HG03520 (cell line): ENCODE measurements around the gene TTC28.

ENCODE experiments used
- ATAC-seq: cut with Tn5 transposase; IDR thresholded peaks from one replicate; pipeline ENCODE4 v1.9.1; 2021; ENCODE audit warnings: mild to moderate bottlenecking, moderate library complexity; ENCODE audit not compliant: unreplicated experiment

The TTC28 gene

DNA sequence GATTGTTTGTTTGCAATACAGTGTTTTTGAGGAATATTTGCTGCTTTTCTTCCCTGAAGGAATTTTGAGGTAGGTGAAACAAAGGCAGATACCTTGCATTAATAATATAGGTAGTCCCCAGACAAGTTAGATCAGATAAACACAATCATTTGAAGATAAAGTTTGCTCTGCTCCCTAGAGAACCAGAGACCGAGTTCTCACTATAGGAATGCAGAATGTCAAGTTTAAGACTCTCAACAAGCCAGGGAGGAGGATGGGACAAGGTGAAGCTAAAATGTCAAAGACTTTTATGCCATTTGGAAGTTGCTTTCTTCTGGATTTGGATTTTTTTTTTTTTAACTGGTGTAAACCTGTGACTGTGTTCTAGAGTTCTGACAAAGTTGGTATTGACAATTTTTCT, 364.7 kb downstream of the TTC28 start:
- no peak for ATAC-seq

DNA sequence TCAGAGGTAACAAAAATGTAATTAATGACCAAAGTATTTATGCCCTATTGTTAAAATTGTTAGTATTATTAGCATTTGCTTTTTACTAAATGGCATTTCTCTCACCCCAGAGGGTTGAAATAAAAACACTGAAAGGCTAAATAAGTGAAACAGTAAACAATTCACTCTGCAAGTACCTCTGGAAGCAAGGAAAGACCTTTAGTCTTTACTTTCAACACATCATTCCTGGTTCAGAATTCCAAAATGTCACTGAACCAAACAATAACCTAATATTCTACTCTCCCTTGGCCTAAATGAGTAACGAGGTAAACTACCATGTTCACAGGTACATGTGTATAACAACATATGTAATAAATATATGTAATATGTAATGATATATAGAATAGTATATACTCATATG, 369.3 kb downstream of the TTC28 start:
- ATAC-seq = no peak

- ATAC-seq = no peak
Observed at GRCh38 chr22:28299753-28300152, 379.9 kb downstream of the TTC28 start.

GRCh38 chr22:28299309-28299708, 380.3 kb downstream of the TTC28 start:
- ATAC-seq = no peak

DNA sequence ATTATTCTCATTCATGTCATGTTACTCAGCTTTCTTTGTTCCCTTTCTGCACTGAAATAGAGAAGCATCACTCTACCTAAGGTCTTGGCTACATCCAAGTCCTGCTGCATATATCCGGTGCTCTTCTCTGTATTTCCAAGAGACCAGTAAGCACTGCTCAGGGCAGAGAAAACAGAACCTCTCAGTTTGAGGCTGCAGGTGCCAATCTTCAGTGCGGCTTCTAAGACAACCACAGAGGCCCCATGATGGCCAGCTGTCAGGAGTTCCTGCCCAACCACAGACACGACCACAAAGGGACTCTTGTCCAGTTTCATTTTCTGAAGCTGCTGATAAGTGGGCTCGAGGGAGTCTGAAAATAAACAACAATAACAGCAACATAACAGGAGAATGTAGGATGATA, 382.1 kb downstream of the TTC28 start:
- ATAC-seq = no peak

DNA sequence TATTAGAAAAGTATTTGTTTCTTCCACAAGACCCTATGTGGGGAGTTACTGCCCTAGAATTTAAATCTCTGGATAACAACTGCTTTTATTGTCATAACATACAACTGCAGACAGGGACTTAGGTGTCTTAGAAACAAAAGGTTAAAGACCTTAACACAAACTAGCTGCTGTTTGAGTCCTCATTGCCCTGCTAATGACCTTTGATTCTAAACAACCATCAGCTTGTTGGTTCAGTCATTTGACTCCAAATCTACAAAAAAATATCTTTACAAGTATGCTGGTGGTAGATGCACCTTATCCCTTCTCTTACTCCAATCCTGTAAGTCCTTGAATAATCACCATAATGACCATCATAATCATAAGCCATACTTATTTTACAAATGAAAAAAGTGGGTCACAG, 383.2 kb downstream of the TTC28 start:
- no peak for ATAC-seq

GRCh38 chr22:28283068-28283654, 396.5 kb downstream of the TTC28 start:
- ATAC-seq = no peak

GRCh38 chr22:28282405-28283067, 397.1 kb downstream of the TTC28 start:
- no peak for ATAC-seq

DNA sequence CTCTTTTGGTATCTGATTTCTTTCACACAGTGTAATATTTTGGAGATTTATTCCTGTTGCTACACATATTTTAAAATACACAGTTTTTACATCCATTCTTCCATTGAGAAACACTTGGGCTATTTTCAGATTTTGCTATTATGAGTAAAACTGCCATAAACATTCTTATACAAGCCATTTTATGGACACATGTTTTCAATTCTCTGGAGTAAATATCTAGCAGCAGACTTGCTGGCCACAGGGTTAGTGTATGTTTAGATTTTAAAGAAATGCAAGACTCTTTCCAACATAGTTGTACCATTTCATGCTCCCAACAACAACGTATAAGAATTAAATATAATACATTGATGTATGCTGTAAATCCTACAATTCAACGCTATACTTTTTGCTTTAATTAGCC, 399.8 kb downstream of the TTC28 start:
- ATAC-seq = no peak

DNA sequence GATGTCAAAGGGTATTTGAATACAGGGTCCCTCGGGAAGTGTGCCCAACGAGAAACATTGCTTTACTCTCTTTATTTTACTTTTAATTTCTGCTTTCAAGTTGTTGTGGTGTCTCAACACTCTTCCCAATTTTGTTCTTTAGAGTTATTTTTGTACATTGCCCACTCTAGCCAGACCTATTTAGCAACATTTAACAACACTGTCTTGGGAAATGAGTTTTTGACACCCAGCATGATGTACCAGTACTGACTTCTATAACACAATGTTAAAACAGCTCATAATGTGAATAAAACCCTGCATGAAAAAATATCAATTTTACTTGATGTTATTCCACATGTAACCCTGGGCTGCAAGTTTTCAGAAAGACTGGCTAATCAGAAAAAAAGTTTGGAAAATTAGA, 410.4 kb downstream of the TTC28 start:
- ATAC-seq = no peak

GRCh38 chr22:28268850-28269249, 410.8 kb downstream of the TTC28 start:
- ATAC-seq = no peak

DNA sequence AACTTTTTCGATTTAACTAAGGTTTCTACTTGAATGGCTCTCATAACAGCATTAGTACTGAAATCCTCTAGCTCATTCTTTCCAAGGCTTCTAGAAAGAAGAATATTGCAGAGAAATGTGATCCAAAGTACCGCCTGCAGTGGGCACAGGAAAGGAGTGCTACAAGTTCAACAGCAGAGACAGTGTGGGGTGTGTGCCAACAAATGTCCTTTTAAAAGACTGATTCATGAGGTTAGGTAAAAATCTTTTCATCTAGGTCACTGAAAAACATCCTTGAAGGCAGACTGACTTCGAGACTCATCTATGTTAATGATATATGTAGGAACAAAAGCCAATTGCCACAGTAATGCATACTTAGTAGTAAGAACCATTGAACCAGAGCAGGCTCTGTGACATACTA, 411.5 kb downstream of the TTC28 start:
- ATAC-seq = no peak

DNA sequence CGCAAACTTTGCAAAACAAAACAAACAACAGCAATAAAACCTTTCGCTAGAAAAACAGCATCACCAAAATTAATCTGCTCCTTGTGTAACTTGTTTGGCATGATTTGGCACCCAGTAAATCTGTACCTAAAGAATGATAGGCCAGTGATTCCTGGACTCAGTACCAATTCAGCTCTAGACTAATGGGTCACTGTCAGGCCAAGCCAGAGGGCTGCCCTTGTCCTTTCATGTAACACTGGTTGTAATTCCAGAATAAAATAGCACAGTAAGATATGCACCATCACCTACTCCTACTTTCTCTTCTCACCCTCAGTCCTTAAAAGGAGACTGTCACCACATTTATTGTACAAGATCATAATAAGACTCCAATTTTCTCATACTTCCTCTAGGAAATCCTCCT, 419.0 kb downstream of the TTC28 start:
- ATAC-seq = no peak

GRCh38 chr22:28259774-28260312, 419.8 kb downstream of the TTC28 start:
- no peak for ATAC-seq

DNA sequence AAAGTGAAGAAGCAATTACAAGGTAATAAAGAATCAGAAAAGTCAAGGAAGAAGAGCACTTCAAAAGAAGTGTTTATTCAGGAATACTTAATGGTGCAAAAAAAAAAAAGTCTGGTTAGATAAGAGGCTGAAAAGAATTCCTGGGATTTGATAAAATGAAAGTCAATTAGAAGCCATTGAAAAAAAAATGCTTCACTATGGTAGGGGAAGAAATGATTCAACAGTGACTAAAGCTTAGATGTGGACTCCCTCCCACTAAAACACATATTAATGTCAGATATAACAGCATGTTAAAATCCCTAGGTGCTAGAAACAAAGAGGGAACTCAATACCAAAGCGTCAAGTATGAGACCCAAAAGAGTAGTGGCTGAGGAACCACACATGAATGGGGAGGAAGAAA, 425.2 kb downstream of the TTC28 start:
- no peak for ATAC-seq

DNA sequence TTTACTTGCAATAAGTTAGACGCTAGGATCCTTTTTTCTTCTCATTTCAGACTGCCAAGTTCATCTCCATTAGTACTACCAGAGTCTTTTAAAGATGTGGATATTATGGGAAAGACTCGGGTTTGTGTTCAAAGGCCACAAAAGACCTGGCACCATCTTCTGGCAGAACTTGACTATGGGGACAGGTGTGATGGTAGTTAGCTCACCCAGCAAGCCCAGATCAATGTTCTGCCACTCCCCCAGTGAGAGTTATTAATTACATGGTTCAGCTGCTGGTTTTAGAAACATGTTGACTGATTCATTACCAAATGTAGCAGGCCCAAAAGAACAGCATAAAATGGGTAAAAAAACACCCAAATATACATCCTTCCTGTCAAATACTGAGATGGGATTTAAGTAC, 427.1 kb downstream of the TTC28 start:
- no peak for ATAC-seq

DNA sequence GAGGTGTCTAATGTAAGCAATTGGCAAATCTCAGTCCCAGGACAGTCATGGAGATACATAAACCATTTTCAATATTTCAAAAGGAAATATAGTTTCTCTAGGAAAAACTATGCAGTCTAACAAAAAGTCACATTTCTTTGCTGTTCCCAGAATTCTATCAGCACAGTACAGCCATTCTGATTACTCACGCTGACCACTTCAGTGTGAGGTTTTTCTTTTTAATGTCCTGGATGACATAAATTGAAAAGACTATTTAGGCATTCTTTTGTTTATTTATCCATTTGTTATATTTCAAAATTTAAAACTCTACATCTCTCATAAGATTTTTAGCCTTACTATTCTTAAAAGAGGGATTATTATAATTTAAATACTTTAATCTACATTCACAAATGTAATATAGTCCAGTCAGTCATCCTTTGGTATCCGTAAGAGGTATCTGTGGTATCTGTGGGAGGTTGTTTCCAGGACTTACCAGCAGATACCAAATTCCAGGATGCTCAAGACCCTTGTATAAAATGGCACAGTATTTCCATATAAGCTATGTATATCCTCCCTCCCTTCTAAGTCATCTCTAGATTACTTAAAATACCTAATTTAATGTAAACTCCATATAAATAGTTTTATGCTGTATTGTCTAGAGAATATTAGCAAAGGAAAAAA, 429.5 kb downstream of the TTC28 start:
- ATAC-seq = no peak

- ATAC-seq = no peak
Observed at GRCh38 chr22:28249402-28249801, 430.2 kb downstream of the TTC28 start.

- no peak for ATAC-seq
Observed at GRCh38 chr22:28247667-28248363, 431.8 kb downstream of the TTC28 start.

DNA sequence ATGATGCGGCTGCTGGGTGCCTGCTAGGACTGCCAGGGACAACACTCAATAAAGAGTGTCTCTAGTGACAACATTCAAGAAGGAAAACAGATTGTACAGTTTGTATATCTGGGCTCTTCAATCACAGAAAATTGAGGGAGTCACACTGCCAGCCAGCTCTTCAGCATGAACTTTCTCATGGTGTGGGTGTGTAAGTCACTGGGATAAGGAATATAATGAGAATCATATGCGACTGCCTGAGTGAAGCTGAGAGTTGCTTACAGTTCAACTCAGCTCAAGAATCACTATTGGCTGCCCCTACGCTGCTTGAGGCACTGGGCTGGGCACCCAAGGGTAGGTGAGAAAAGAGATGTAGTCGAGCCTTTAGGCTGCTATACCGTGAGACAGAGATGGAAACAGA, 432.5 kb downstream of the TTC28 start:
- ATAC-seq = no peak

DNA sequence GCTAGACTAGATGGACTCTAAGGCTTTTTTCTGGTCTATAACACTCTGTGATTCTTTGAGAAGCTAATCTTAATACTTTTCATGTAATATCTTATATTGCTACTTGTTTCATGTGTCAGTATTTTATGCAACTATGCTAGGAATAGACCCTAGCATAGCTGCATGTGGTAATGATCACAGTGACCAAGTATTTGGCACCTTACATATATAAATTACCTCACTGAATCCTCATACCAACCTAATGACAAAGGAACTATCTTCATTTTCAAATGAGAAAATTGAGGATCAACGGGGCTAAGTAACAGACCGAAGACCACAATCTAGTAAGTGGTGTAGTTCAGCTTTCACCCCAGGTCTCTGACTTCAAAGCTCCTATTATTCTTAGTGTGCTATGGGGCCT, 433.2 kb downstream of the TTC28 start:
- ATAC-seq = no peak
